ENCODE results near the gene AGPAT1.

- TF ChIP-seq EZH2phosphoT487 (IDR thresholded peaks at IDR 0.05; ENCODE audit: borderline replicate concordance, low read depth, low read length) (no peak), CTCF (conservative IDR thresholded peaks at IDR 0.05; ENCODE audit: low read length) (no peak)
Measured at GRCh38 chr6:32137454-32137853, 38.4 kb downstream of the AGPAT1 start.
